ENCODE measurements around the gene ISCA2.

ISCA2 gene

DNA sequence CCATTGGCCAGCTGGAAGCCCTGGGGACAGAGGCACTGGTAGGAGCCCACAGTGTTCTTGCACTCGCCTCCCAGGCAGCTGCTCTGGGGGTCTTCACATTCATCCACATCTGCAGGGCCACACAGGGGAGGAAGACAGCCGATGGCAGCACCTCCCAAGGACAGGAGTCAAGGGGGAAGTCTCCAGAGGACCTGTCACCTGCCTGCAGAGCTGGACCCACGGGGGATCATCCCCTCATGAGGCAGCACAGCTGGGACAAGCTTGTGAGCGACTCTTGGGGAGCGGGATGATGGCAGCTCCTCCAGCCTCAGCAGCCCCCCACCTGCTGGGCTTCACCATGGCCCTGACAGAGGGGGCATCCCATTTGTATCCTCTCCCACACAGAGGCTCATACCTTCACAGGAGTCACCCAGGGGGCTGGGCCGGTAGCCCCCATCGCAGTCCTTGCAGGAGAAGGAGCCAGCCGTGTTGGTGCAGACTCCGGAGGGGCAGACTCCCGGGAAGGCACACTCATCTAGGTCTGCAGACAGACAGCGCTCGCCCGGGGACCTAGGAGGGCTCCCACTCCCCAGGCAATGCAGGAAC, 15.4 kb downstream of the ISCA2 start:
- DNase-seq (ENCODE audit: low read depth): no peak

GRCh38 chr14:74509587-74510222, 16.1 kb downstream of the ISCA2 start:
- no peak for DNase-seq (ENCODE audit: low read depth)

DNA sequence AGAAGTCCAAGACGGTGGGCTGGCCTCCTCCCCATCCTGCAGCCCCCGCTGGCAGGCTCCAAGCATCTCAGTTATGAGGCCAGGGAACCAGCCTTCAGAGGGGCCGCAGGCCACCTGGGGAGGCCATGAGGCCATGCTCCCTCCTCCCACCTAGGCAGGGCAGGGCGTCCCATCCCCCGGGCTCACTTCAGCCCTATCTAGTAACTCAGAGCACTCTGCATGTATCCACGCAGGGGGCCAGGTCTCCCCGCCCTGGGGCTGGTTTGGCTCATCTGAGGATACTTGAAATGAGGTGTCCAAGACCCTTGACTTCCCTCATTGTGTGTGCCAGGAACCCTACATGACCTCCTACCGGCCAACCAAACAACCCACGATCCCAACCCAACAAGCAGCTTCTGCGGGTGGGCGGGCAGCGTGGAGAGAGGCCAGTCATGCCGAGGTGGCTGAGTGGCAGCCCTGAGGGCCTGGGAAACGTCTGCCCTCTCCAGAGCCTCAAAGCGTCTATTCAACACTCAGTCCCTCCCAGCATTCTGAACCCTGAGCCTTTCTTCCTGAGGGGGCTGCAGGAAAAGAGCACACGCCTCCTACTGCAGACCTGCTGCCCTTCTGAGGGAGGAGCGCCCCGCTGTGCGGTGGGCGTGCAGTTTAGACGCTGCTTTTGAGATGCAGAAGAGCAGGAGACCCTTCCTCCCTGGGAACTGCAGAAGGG, 16.8 kb downstream of the ISCA2 start:
- no peak for DNase-seq (ENCODE audit: low read depth)

DNA sequence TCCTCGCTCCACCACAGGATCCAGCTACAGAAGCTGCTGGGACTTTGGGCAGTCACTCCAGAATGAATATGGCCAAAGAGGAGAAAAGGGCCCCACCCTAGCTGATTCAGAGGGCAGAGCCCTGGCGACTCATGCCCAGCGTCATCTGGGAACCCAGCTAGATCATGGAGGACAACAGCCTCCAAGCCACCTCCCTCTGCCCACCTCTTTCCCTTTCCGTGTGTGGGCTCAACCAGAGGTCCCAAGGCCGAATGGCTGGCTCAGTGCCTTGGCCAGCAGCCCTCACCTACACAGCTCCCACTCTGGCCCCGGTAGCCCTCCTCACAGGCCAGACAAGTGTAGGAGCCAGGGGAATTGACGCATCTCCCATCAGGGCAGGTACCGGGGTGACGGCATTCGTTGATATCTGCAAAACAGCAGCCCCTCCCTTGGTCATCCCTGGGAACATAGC, 17.4 kb downstream of the ISCA2 start:
- DNase-seq (ENCODE audit: low read depth): no peak

GRCh38 chr14:74511966-74512830, 18.6 kb downstream of the ISCA2 start:
- no peak for DNase-seq (ENCODE audit: low read depth)

- DNase-seq (ENCODE audit: low read depth): no peak
Observed at GRCh38 chr14:74514471-74514941, 20.9 kb downstream of the ISCA2 start.

GRCh38 chr14:74515891-74516412, 22.4 kb downstream of the ISCA2 start:
- no peak for DNase-seq (ENCODE audit: low read depth)

DNA sequence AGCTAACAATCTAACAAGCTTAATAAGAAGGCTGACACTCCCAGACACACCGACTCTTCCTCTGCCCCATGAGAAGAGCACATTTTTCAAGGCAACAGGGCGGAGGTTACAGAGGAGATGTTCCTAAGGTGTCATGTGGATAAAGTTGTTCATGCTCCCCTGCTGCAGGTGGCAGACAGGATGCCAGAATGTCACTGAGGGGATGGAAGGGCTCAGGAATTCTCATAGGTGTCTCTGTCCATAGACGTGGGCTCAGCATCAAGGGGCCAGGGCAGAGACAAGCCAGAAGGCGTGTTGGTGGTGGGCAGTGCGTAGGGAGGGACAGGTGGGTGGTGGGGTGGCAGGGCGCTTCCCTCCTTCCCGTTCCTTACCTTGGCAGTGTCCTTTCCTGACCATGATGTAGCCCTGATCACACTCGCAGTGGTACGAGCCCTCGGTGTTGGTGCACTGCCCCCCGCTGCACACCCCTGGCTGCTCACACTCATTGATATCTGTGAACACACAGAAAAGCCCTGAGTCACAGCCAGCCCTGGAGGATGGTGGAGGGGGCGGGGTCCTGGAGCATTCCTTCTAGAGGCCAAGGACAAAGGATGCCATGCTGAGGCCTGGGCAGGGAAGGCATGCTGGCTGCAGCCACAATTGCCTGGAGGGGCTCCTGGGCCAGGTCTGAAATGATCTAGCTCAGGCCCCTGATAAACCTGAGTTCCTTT, 23.0 kb downstream of the ISCA2 start:
- DNase-seq (ENCODE audit: low read depth): no peak

DNA sequence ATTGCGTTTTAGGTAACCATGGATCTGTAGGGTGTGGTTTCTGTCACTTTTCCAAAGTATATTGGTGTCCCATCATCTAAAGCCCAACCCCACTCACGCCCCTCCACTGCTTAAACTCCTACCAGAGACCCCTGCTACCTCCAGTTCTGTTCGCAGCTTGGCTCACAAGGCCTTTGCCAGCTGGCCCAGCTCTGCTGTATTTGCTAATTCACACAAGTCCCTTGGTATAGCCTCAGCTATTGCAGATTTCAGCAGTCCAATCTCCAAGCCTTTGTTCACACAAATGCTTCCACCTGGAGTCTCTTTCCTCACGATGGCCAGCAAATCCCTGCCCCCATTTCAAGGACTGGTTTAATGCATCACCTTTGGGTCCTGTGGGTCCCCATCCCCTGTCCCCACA, 24.2 kb downstream of the ISCA2 start:
- DNase-seq (ENCODE audit: low read depth): no peak

- no peak for DNase-seq (ENCODE audit: low read depth)
Observed at GRCh38 chr14:74518221-74518620, 24.7 kb downstream of the ISCA2 start.

DNA sequence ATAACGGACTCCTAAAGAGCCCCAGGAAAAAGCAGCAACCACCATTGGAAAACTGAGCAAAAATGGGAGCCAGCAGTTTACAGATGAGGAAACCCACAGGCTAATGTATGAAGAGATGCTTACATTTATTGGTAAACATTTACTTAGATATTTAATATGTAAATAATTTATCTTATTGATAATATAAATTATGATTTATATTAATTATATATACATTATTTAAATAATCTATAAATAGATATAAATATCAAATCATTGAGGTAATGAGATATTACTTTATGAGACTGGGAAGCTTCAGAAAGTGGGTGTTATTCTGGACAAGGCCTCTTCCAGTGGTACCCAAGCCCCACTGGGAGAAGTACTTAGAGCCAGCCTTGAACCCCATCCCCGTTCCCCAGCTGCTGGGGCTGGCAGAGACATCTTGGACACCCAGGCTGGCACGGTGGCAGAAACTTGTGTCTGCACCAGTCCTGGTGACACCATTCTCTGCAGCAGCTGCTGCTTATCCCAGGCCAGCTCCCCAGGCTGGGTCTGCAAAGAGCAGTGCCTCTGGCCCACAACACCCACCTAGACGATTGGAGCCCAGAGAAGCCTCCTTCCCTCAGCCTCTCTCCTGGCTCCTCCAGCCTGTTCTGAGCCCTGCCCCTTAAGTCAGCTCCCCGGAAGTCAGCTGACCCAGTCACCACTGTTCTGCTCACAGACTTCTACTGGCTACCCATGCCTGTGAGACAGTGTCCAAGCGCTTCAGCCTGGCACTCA, 25.9 kb downstream of the ISCA2 start:
- DNase-seq (ENCODE audit: low read depth): no peak

DNA sequence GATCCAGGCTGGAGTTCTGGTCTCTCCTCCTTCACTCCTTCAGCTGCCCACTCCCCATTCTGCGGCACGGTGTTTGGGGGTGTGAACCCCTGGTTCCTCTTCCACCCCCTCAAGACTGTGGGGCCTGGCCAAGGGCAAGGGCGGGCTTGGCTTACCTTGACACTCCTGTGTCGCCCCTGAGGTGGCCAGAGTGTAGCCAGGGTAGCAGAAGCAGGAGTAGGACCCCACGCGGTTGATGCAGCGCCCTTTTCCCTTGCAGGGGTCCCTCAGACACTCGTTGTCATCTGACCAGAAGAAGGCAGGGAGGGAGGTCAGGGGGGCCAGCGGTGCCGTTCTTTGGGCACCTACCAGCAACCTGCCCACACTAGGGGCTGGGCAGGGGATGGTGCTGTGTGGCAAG, 28.2 kb downstream of the ISCA2 start:
- no peak for DNase-seq (ENCODE audit: low read depth)

- DNase-seq (ENCODE audit: low read depth): no peak
Observed at GRCh38 chr14:74522740-74523139, 29.2 kb downstream of the ISCA2 start.

- no peak for DNase-seq (ENCODE audit: low read depth)
Observed at GRCh38 chr14:74524076-74524811, 30.7 kb downstream of the ISCA2 start.

GRCh38 chr14:74524812-74525135, 31.2 kb downstream of the ISCA2 start:
- no peak for DNase-seq (ENCODE audit: low read depth)

DNA sequence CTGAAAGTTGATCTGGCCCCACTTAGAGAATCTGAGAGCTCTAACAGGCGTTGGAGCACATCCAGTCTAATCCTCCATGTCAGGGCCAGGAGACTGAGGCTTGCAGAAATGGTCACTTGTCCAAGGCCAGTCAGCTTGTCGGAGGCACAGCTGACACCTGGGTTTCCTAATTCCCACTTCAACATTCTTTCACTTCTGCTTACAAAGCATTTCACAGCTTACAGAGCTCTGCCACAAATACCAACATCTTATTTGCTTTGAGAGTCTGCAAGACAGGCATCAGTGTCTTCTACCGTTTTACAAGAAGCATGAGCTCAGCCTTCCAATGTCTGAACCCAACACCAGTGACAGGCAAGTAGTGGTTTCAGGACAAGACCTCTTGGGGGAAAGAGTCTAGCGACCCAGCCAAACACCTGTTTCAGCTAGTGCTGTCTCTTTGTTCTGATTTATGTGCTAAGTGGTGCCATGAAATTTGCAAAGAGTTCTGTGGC, 31.8 kb downstream of the ISCA2 start:
- no peak for DNase-seq (ENCODE audit: low read depth)

DNA sequence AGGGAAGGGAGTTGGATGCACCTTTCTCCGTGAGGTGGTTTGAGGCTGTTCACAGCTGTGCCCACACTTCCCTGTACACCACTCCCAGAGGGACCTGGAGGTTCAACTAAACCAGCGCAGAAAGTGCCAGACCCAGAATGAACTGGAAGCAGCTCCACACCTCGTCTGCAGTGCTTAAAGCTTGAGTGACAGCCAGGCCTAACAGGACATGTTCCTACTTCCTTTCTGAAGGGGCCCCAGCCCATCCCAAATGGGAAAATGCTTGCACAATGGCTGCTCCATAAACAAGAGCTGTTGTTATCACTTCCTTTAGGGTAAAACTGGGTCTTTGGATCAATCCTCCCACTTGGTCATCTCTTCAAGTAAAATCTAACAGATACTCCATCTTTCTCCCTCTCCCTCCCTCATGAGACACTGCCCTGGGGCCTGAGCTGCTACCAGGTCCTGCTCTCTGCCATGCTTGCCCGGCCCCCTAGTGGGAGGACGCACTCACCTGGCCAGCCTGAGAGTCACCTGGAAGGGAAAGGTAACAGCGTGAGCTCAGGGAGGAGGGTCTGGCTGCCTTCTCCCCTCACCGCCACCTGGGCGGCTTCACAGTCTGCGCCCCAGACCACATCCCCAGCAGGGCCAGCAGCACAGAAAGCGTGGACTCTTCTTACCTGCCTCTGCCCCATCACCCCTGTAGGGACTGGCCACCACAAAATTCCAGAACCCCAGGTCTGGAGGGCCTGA, 33.5 kb downstream of the ISCA2 start:
- no peak for DNase-seq (ENCODE audit: low read depth)

DNA sequence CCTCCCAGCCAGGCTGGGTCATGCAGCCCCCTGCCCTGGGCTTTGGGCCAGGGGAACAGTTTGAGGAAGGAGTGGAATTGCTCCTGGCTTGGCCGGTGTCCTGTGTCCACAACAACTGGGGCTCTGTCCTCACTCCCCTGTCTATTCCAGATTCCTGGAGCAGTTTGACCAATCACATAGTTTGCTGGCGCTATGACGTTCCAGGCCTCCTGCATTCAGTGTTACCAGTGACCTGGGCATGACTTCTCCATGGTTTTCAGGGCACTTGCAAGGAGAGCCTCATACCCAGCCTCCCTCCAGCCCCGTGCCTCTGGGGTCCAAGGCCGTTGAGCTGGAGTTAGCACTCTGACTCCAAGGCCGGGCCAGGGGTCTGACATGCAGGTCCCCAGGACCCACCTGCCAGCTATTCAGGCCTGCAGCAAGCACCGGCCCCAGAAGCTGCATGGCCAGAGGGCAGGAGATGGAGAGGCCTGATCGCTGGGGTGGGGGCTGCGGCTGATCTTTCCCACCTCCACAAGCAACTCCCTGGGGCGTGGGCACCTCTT, 34.2 kb downstream of the ISCA2 start:
- no peak for DNase-seq (ENCODE audit: low read depth)

DNA sequence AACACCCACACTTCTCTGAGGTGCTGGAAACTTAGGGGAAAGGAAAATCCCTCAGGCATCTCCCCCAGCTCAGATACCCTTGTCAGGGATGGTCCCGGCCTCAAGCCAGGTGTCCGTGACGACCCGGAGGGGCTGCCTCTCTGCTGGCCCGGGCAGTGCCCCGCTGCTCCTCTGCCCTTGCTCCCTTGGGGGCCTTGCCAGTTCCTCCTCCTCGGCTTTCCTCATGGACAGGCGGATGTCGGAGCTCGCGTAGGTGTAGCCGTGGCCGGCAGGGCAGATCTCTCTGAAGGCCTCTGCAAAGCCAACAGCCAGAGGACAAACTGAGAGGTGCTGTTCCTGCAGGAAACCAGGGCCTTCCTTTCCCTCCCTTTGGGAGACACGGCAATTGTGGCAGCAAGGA, 34.8 kb downstream of the ISCA2 start:
- DNase-seq (ENCODE audit: low read depth): no peak
